Duodenal mucosa (tissue), 2 donors: Measurements from ENCODE around the gene SLC26A2.
A peak's percentile ranks its signal among the peaks of the same experiment; 100 is the strongest.

ENCODE experiments used
- H3K27ac ChIP-seq: one replicate; pipeline ENCODE4 v1.7.0; 2013; ENCODE audit warnings: low read depth, low read length
- H3K27me3 ChIP-seq, 2 donors: one replicate each; pipeline ENCODE4 v1.7.0; 2013; ENCODE audit warnings: low read length in 2 of 2, control low read depth in 1 of 2; ENCODE audit not compliant: insufficient read depth in 2 of 2, control insufficient read depth in 1 of 2
- H3K36me3 ChIP-seq, 2 donors: one replicate each; pipeline ENCODE4 v1.7.0; 2013; ENCODE audit warnings: low read length in 2 of 2, control low read depth in 1 of 2; ENCODE audit not compliant: insufficient read depth in 2 of 2, control insufficient read depth in 1 of 2
- H3K4me1 ChIP-seq, 2 donors: one replicate each; pipeline ENCODE4 v1.7.0; 2013; ENCODE audit warnings: low read length in 2 of 2, control low read depth in 1 of 2; ENCODE audit not compliant: insufficient read depth in 2 of 2, control insufficient read depth in 1 of 2
- H3K4me3 ChIP-seq, 2 donors: one replicate each; pipeline ENCODE4 v1.7.0; 2013; ENCODE audit warnings: low read length in 2 of 2, low read depth in 1 of 2
- H3K9ac ChIP-seq, 2 donors: one replicate each; pipeline ENCODE4 v1.7.0; 2013; ENCODE audit warnings: low read length in 2 of 2, low read depth in 1 of 2
- H3K9me3 ChIP-seq, 2 donors: one replicate each; pipeline ENCODE4 v1.7.0; 2013; ENCODE audit warnings: low read length in 2 of 2, control low read depth in 1 of 2; ENCODE audit not compliant: control insufficient read depth in 1 of 2

SLC26A2 gene

GRCh38 chr5:149944666-149945065, 15.9 kb upstream of the SLC26A2 start, which contains the start of gene PDE6A:
PDE6A (minus strand) TSS chr5:149944793; CDS start chr5:149944673, 120 bp downstream.
- no peak within 1 kb of the TSS for H3K4me3 ChIP-seq
- H3K27me3 ChIP-seq, result no peaks in the 10 kb centered on the region
- no peak within 1 kb of the TSS for H3K27ac ChIP-seq
- no peaks in the 10 kb centered on the region for H3K36me3 ChIP-seq
- H3K9ac ChIP-seq, result no peak within 1 kb of the TSS
- H3K4me1 ChIP-seq, result peaks cover 0 to 17% of the 10 kb centered on the region in 2 donors
- H3K9me3 ChIP-seq, result no peaks in the 10 kb centered on the region

GRCh38 chr5:149946118-149946517, 14.4 kb upstream of the SLC26A2 start:
- H3K9ac ChIP-seq, result no peak overlapping the region
- H3K4me1 ChIP-seq, result peaks cover 0 to 17% of the 10 kb centered on the region in 2 donors
- H3K9me3 ChIP-seq, result no peaks in the 10 kb centered on the region
- no peaks in the 10 kb centered on the region for H3K36me3 ChIP-seq
- no peaks in the 10 kb centered on the region for H3K27me3 ChIP-seq
- no peak overlapping the region for H3K4me3 ChIP-seq
- no peak overlapping the region for H3K27ac ChIP-seq

- Histone ChIP-seq H3K4me1 (peaks cover 0 to 17% of the 10 kb centered on the region in 2 donors), H3K27me3 (no peaks in the 10 kb centered on the region), H3K9ac (no peak overlapping the region), H3K36me3 (no peaks in the 10 kb centered on the region), H3K9me3 (no peaks in the 10 kb centered on the region), H3K27ac (no peak overlapping the region), H3K4me3 (no peak overlapping the region)
These were observed 11.6 kb upstream of the SLC26A2 start for GRCh38 chr5:149948993-149949392.

GRCh38 chr5:149951138-149951749, 9.3 kb upstream of the SLC26A2 start:
- peaks cover 0 to 4% of the 10 kb centered on the region in 2 donors for H3K4me1 ChIP-seq
- H3K36me3 ChIP-seq, result no peaks in the 10 kb centered on the region
- H3K9ac ChIP-seq, result no peak overlapping the region
- no peaks in the 10 kb centered on the region for H3K27me3 ChIP-seq
- no peak overlapping the region for H3K27ac ChIP-seq
- no peaks in the 10 kb centered on the region for H3K9me3 ChIP-seq
- H3K4me3 ChIP-seq, result no peak overlapping the region

- Histone ChIP-seq H3K27me3 (no peaks in the 10 kb centered on the region), H3K4me1 (no peaks in the 10 kb centered on the region), H3K36me3 (no peaks in the 10 kb centered on the region), H3K9ac (no peak overlapping the region), H3K4me3 (no peak overlapping the region), H3K27ac (no peak overlapping the region), H3K9me3 (no peaks in the 10 kb centered on the region)
These were observed 7.0 kb upstream of the SLC26A2 start for GRCh38 chr5:149953436-149954121.

GRCh38 chr5:149954798-149955197, 5.8 kb upstream of the SLC26A2 start:
- H3K4me3 ChIP-seq, result no peak overlapping the region
- no peak overlapping the region for H3K27ac ChIP-seq
- H3K27me3 ChIP-seq, result no peaks in the 10 kb centered on the region
- H3K4me1 ChIP-seq, result peaks cover 5% of the 10 kb centered on the region in 2 donors
- H3K9me3 ChIP-seq, result no peaks in the 10 kb centered on the region
- H3K36me3 ChIP-seq, result no peaks in the 10 kb centered on the region
- no peak overlapping the region for H3K9ac ChIP-seq

- H3K4me3 ChIP-seq, result no peak overlapping the region
- H3K9ac ChIP-seq, result no peak overlapping the region
- peaks cover 12 to 13% of the 10 kb centered on the region in 2 donors for H3K4me1 ChIP-seq
- H3K9me3 ChIP-seq, result no peaks in the 10 kb centered on the region
- no peaks in the 10 kb centered on the region for H3K27me3 ChIP-seq
- no peaks in the 10 kb centered on the region for H3K36me3 ChIP-seq
- no peak overlapping the region for H3K27ac ChIP-seq
These were observed 3.9 kb upstream of the SLC26A2 start for GRCh38 chr5:149956685-149957084.

GRCh38 chr5:149957855-149958254, 2.7 kb upstream of the SLC26A2 start:
- Histone ChIP-seq H3K4me3 (no peak overlapping the region), H3K36me3 (no peaks in the 10 kb centered on the region), H3K9ac (no peak overlapping the region), H3K27me3 (no peaks in the 10 kb centered on the region), H3K4me1 (peaks cover 12 to 13% of the 10 kb centered on the region in 2 donors), H3K27ac (no peak overlapping the region), H3K9me3 (no peaks in the 10 kb centered on the region)

GRCh38 chr5:149959406-149960236, 937 bp upstream of the SLC26A2 start:
- peak overlapping the region; percentile 83 for H3K27ac ChIP-seq
- H3K9ac ChIP-seq, result peak overlapping the region; percentile 72 to 83
- no peaks in the 10 kb centered on the region for H3K36me3 ChIP-seq
- no peaks in the 10 kb centered on the region for H3K27me3 ChIP-seq
- no peaks in the 10 kb centered on the region for H3K9me3 ChIP-seq
- H3K4me1 ChIP-seq, result peaks cover 12 to 13% of the 10 kb centered on the region in 2 donors
- peak overlapping the region; percentile 80 to 87 for H3K4me3 ChIP-seq

- H3K27ac ChIP-seq, result peak overlapping the region; percentile 64
- H3K9ac ChIP-seq, result peak overlapping the region; percentile 79 to 83
- H3K4me3 ChIP-seq, result peak overlapping the region; percentile 80 to 87
- no peaks in the 10 kb centered on the region for H3K27me3 ChIP-seq
- H3K9me3 ChIP-seq, result no peaks in the 10 kb centered on the region
- H3K4me1 ChIP-seq, result peaks cover 12 to 18% of the 10 kb centered on the region in 2 donors
- no peaks in the 10 kb centered on the region for H3K36me3 ChIP-seq
These were observed 678 bp downstream of the SLC26A2 start for GRCh38 chr5:149961186-149961685.
